ENCODE measurements around the gene VCAN. TPM values are rescaled to one million over a fixed set of nuclear protein-coding genes. Genes with fewer than 3 reads are reported as not detected.

The VCAN gene
- total RNA-seq, 1 donor from 2014 or later, result 431 TPM

- H4K20me1 ChIP-seq (ENCODE audit: insufficient read depth, low read length), result peaks cover 66% of the 10 kb centered on the region
- no peak overlapping the region for H3K27ac ChIP-seq (ENCODE audit: low read depth, low read length)
- no peak overlapping the region for H3K4me3 ChIP-seq (ENCODE audit: insufficient read depth, low read depth, low read length)
- H3K9me3 ChIP-seq (ENCODE audit: insufficient read depth, low read depth, low read length), result no peaks in the 10 kb centered on the region
- Mint-ChIP-seq H3K36me3 (ENCODE audit: low read depth, unreplicated experiment) (peaks cover 45% of the 10 kb centered on the region), H3K27ac (ENCODE audit: unreplicated experiment) (peak overlapping the region; percentile 20), H3K4me3 (ENCODE audit: unreplicated experiment) (no peak overlapping the region), H3K27me3 (ENCODE audit: low read depth, unreplicated experiment) (no peaks in the 10 kb centered on the region), H3K4me1 (ENCODE audit: low read depth, unreplicated experiment) (peaks cover 6% of the 10 kb centered on the region), H3K9me3 (ENCODE audit: unreplicated experiment) (no peaks in the 10 kb centered on the region)
- H3K9ac ChIP-seq (ENCODE audit: low read length), result no peak overlapping the region
- H3K27me3 ChIP-seq (ENCODE audit: insufficient read depth, low read length), result no peaks in the 10 kb centered on the region
- H2AFZ ChIP-seq (ENCODE audit: low read depth, low read length), result no peak overlapping the region
- peak; percentile 66 for DNase-seq (ENCODE audit: low read depth)
- TF ChIP-seq CTCF (IDR thresholded peaks at IDR 0.05; ENCODE audit: insufficient read depth, low read depth, low read length), result no peak
- TF ChIP-seq EZH2 (IDR thresholded peaks at IDR 0.05; ENCODE audit: insufficient read depth, low read length), result no peak
- H3K36me3 ChIP-seq (ENCODE audit: insufficient read depth, low read length), result peaks cover 84% of the 10 kb centered on the region
- no peaks in the 10 kb centered on the region for H3K4me1 ChIP-seq (ENCODE audit: insufficient read depth, low read length)
- H3K4me2 ChIP-seq (ENCODE audit: low read length), result no peak overlapping the region
- H3K79me2 ChIP-seq (ENCODE audit: insufficient read depth, low read length), result peaks cover 84% of the 10 kb centered on the region
- FAIRE-seq, result no peak
Observed at GRCh38 chr5:83496626-83497025, 25.1 kb downstream of the VCAN start.

- H3K27me3 ChIP-seq (ENCODE audit: insufficient read depth, low read length), result no peaks in the 10 kb centered on the region
- H3K4me1 Mint-ChIP-seq (ENCODE audit: low read depth, unreplicated experiment), result no peaks in the 10 kb centered on the region
- peaks cover 64% of the 10 kb centered on the region for H4K20me1 ChIP-seq (ENCODE audit: insufficient read depth, low read length)
- no peak overlapping the region for H3K4me2 ChIP-seq (ENCODE audit: low read length)
- no peak overlapping the region for H3K4me3 ChIP-seq (ENCODE audit: insufficient read depth, low read depth, low read length)
- FAIRE-seq, result no peak
- DNase-seq (ENCODE audit: low read depth), result no peak
- no peak overlapping the region for H3K27ac Mint-ChIP-seq (ENCODE audit: unreplicated experiment)
- H3K4me3 Mint-ChIP-seq (ENCODE audit: unreplicated experiment), result no peak overlapping the region
- H2AFZ ChIP-seq (ENCODE audit: low read depth, low read length), result no peak overlapping the region
- no peaks in the 10 kb centered on the region for H3K9me3 Mint-ChIP-seq (ENCODE audit: unreplicated experiment)
- TF ChIP-seq CTCF (IDR thresholded peaks at IDR 0.05; ENCODE audit: insufficient read depth, low read depth, low read length), result no peak
- TF ChIP-seq EZH2 (IDR thresholded peaks at IDR 0.05; ENCODE audit: insufficient read depth, low read length), result no peak
- H3K36me3 ChIP-seq (ENCODE audit: insufficient read depth, low read length), result peaks cover 78% of the 10 kb centered on the region
- no peaks in the 10 kb centered on the region for H3K27me3 Mint-ChIP-seq (ENCODE audit: low read depth, unreplicated experiment)
- peaks cover 65% of the 10 kb centered on the region for H3K79me2 ChIP-seq (ENCODE audit: insufficient read depth, low read length)
- H3K36me3 Mint-ChIP-seq (ENCODE audit: low read depth, unreplicated experiment), result peaks cover 41% of the 10 kb centered on the region
- H3K9ac ChIP-seq (ENCODE audit: low read length), result no peak overlapping the region
- H3K4me1 ChIP-seq (ENCODE audit: insufficient read depth, low read length), result no peaks in the 10 kb centered on the region
- H3K27ac ChIP-seq (ENCODE audit: low read depth, low read length), result no peak overlapping the region
- H3K9me3 ChIP-seq (ENCODE audit: insufficient read depth, low read depth, low read length), result no peaks in the 10 kb centered on the region
Observed at GRCh38 chr5:83498585-83498984, 27.0 kb downstream of the VCAN start.

GRCh38 chr5:83503662-83504061 is 32.1 kb downstream of the VCAN start:
- H3K79me2 ChIP-seq (ENCODE audit: insufficient read depth, low read length), result peaks cover 41% of the 10 kb centered on the region
- H3K27me3 Mint-ChIP-seq (ENCODE audit: low read depth, unreplicated experiment), result no peaks in the 10 kb centered on the region
- no peaks in the 10 kb centered on the region for H3K4me1 Mint-ChIP-seq (ENCODE audit: low read depth, unreplicated experiment)
- H3K27me3 ChIP-seq (ENCODE audit: insufficient read depth, low read length), result no peaks in the 10 kb centered on the region
- H3K9ac ChIP-seq (ENCODE audit: low read length), result no peak overlapping the region
- no peak overlapping the region for H2AFZ ChIP-seq (ENCODE audit: low read depth, low read length)
- H3K27ac ChIP-seq (ENCODE audit: low read depth, low read length), result peak overlapping the region; percentile 5
- DNase-seq (ENCODE audit: low read depth) (peak; percentile 30), FAIRE-seq (no peak)
- no peak overlapping the region for H3K4me2 ChIP-seq (ENCODE audit: low read length)
- H3K4me1 ChIP-seq (ENCODE audit: insufficient read depth, low read length), result peaks cover 2% of the 10 kb centered on the region
- H3K36me3 Mint-ChIP-seq (ENCODE audit: low read depth, unreplicated experiment), result peaks cover 51% of the 10 kb centered on the region
- peaks cover 52% of the 10 kb centered on the region for H4K20me1 ChIP-seq (ENCODE audit: insufficient read depth, low read length)
- H3K36me3 ChIP-seq (ENCODE audit: insufficient read depth, low read length), result peaks cover 43% of the 10 kb centered on the region
- peaks cover 5% of the 10 kb centered on the region for H3K9me3 Mint-ChIP-seq (ENCODE audit: unreplicated experiment)
- H3K9me3 ChIP-seq (ENCODE audit: insufficient read depth, low read depth, low read length), result no peaks in the 10 kb centered on the region
- no peak overlapping the region for H3K4me3 Mint-ChIP-seq (ENCODE audit: unreplicated experiment)
- no peak overlapping the region for H3K27ac Mint-ChIP-seq (ENCODE audit: unreplicated experiment)
- no peak overlapping the region for H3K4me3 ChIP-seq (ENCODE audit: insufficient read depth, low read depth, low read length)
- TF ChIP-seq EZH2 (IDR thresholded peaks at IDR 0.05; ENCODE audit: insufficient read depth, low read length), result no peak
- TF ChIP-seq CTCF (IDR thresholded peaks at IDR 0.05; ENCODE audit: insufficient read depth, low read depth, low read length), result no peak

All from astrocyte (in vitro differentiated cells and primary cell).